Measurements from ENCODE around the gene KCNMA1. TPM values are rescaled to one million over a fixed set of nuclear protein-coding genes. Genes with fewer than 3 reads are reported as not detected.

The KCNMA1 gene
- total RNA-seq, 1 donor from 2014 or later = 15.8 TPM

GRCh38 chr10:77581738-77582137 is 55.9 kb downstream of the KCNMA1 start:
- Histone ChIP-seq H3K4me3 (ENCODE audit: low read depth, low read length) (no peak overlapping the region), H3K36me3 (ENCODE audit: control insufficient read depth, insufficient read depth, low read length) (no peaks in the 10 kb centered on the region), H3K27me3 (ENCODE audit: control insufficient read depth, insufficient read depth, low read length) (no peaks in the 10 kb centered on the region)
- DNase-seq (ENCODE audit: low read depth) (no peak), FAIRE-seq (no peak)
- TF ChIP-seq, protein P1, sequence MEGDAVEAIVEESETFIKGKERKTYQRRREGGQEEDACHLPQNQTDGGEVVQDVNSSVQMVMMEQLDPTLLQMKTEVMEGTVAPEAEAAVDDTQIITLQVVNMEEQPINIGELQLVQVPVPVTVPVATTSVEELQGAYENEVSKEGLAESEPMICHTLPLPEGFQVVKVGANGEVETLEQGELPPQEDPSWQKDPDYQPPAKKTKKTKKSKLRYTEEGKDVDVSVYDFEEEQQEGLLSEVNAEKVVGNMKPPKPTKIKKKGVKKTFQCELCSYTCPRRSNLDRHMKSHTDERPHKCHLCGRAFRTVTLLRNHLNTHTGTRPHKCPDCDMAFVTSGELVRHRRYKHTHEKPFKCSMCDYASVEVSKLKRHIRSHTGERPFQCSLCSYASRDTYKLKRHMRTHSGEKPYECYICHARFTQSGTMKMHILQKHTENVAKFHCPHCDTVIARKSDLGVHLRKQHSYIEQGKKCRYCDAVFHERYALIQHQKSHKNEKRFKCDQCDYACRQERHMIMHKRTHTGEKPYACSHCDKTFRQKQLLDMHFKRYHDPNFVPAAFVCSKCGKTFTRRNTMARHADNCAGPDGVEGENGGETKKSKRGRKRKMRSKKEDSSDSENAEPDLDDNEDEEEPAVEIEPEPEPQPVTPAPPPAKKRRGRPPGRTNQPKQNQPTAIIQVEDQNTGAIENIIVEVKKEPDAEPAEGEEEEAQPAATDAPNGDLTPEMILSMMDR (IDR thresholded peaks at IDR 0.05; ENCODE audit: insufficient read depth, low read length, severe bottlenecking) = no peak

DNA sequence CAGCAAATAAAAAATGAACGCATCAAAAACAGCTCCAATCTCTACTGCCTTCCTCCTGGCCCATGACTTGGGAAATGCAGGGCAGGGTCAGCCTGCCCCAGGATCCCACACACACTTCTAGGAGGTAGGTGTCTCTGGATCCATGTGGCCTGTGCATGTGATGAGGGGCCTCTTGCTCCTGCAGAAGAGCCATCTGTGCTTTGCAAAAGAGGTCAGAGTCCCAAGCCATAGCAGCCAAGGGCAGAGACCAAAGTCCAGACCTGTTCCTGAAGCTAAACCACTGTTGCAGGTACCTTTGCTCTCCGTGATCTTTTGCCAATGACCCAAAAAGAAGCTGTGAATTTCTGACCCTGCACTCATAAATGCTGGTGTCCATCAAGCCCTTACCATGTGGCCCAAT is 57.1 kb downstream of the KCNMA1 start:
- Histone ChIP-seq H3K36me3 (ENCODE audit: control insufficient read depth, insufficient read depth, low read length) (no peaks in the 10 kb centered on the region), H3K27me3 (ENCODE audit: control insufficient read depth, insufficient read depth, low read length) (no peaks in the 10 kb centered on the region), H3K4me3 (ENCODE audit: low read depth, low read length) (no peak overlapping the region)
- TF ChIP-seq, protein P1 (IDR thresholded peaks at IDR 0.05; ENCODE audit: insufficient read depth, low read length, severe bottlenecking) = no peak
- FAIRE-seq = no peak
- DNase-seq (ENCODE audit: low read depth) = no peak

DNA sequence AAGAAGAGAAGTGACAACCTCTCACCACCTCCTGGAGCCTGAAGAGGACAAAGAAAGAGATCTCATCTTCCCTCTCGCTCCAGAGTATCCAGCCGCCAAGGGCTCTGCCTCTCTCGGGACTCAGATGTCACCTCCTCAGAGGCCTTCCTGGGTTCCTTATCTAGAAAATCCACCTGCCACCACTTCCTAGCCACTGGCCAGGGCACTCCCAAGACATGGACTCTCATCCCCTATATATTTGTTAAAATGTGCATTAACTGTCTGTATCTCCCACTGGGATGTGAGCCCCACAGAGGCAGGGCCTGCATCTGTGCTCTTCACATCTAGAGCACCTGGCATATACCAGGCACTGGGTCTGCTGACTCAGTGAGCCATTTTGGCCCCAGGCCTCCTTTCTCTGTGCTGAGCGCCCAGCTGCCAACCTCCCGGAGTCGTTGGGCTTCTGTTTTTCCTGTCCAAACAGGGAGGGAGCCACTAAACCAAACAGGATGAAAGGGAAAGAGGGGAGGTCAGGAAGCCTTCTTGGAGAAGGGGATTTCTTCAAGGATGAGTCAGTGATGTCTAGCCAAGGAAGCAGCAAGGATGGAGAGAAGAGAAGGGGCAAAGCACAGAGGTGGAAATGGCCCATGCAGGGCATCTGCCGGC is 58.9 kb downstream of the KCNMA1 start:
- TF ChIP-seq, protein P1 (IDR thresholded peaks at IDR 0.05; ENCODE audit: insufficient read depth, low read length, severe bottlenecking) = no peak
- H3K4me3 ChIP-seq (ENCODE audit: low read depth, low read length) = no peak overlapping the region
- DNase-seq (ENCODE audit: low read depth) (peak; percentile 83), FAIRE-seq (no peak)
- H3K36me3 ChIP-seq (ENCODE audit: control insufficient read depth, insufficient read depth, low read length) = no peaks in the 10 kb centered on the region
- no peaks in the 10 kb centered on the region for H3K27me3 ChIP-seq (ENCODE audit: control insufficient read depth, insufficient read depth, low read length)

- Histone ChIP-seq H3K27me3 (ENCODE audit: control insufficient read depth, insufficient read depth, low read length) (no peaks in the 10 kb centered on the region), H3K4me3 (ENCODE audit: low read depth, low read length) (no peak overlapping the region), H3K36me3 (ENCODE audit: control insufficient read depth, insufficient read depth, low read length) (no peaks in the 10 kb centered on the region)
- FAIRE-seq (no peak), DNase-seq (ENCODE audit: low read depth) (no peak)
- TF ChIP-seq, protein P1 (IDR thresholded peaks at IDR 0.05; ENCODE audit: insufficient read depth, low read length, severe bottlenecking) = no peak
Observed at GRCh38 chr10:77577666-77578229, 59.9 kb downstream of the KCNMA1 start.

DNA sequence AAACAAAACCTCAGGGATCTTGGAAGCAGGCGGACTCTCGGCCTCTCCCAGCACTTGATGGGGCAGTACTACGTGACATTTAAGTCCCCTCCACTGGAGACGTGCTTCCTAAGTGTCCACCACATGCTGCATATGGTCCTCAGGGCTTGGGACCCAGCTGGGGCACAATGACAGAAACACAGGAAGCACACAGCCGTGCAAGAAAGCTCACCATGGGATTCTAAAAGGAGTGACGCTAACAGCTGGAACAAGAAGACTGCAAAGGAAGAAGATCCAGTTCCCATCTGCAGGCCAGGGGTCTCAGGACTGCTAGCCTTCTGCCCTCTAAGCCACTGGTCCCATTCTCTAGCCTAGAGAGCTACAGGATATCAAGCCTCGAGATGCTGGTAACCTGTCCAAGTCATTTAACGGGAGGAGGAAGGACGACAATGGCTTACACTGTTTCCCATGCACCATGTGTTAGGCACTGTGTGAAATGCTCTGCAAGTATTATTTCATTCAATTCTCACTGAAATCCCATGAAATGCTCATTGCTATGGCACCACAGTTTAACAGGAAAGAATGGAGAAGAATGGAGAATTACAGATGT is 61.1 kb downstream of the KCNMA1 start:
- DNase-seq (ENCODE audit: low read depth) (no peak), FAIRE-seq (no peak)
- Histone ChIP-seq H3K4me3 (ENCODE audit: low read depth, low read length) (no peak overlapping the region), H3K27me3 (ENCODE audit: control insufficient read depth, insufficient read depth, low read length) (no peaks in the 10 kb centered on the region), H3K36me3 (ENCODE audit: control insufficient read depth, insufficient read depth, low read length) (no peaks in the 10 kb centered on the region)
- TF ChIP-seq, protein P1 (IDR thresholded peaks at IDR 0.05; ENCODE audit: insufficient read depth, low read length, severe bottlenecking) = no peak

All from bronchial epithelial cell (primary cell).